Liver (tissue), 9 donors: ENCODE measurements around the gene MGAT3. TPM values are rescaled to one million over a fixed set of nuclear protein-coding genes. Genes with fewer than 3 reads are reported as not detected.

Experiments used
- DNase-seq: peaks from one replicate; pipeline ENCODE4 v3.0.0-alpha.2; 2017; ENCODE audit warnings: low spot score
- H3K27ac ChIP-seq, 2 donors: one replicate each; pipeline ENCODE4 v1.7.0; 2013; ENCODE audit warnings: inconsistent platforms in 2 of 2, low read length in 2 of 2, control low read depth in 1 of 2, low read depth in 1 of 2, mild to moderate bottlenecking in 1 of 2
- H3K27me3 ChIP-seq, 4 donors: one replicate each; pipeline versions ENCODE4 v1.6.1 to v1.7.0; 2013; ENCODE audit warnings: low read length in 3 of 4, inconsistent platforms in 1 of 4, mild to moderate bottlenecking in 1 of 4, moderate library complexity in 1 of 4; ENCODE audit not compliant: control insufficient read depth in 4 of 4, insufficient read depth in 4 of 4
- H3K36me3 ChIP-seq, 4 donors: one replicate each; pipeline versions ENCODE4 v1.6.1 to v1.7.0; 2013; ENCODE audit warnings: low read length in 3 of 4, mild to moderate bottlenecking in 3 of 4, low read depth in 1 of 4, moderate library complexity in 1 of 4; ENCODE audit not compliant: control insufficient read depth in 4 of 4, insufficient read depth in 3 of 4
- H3K4me1 ChIP-seq, 4 donors: one replicate each; pipeline versions ENCODE4 v1.6.1 to v1.7.0; 2013; ENCODE audit warnings: low read length in 3 of 4, mild to moderate bottlenecking in 3 of 4, moderate library complexity in 1 of 4; ENCODE audit not compliant: control insufficient read depth in 4 of 4, insufficient read depth in 4 of 4
- H3K4me3 ChIP-seq, 3 donors: one replicate each; pipeline versions ENCODE4 v1.6.1 to v1.7.0; 2013; ENCODE audit warnings: low read length in 3 of 3, control low read depth in 1 of 3, low read depth in 1 of 3, mild to moderate bottlenecking in 1 of 3
- H3K9ac ChIP-seq, 2 donors: one replicate each; pipeline ENCODE4 v1.7.0; 2013; ENCODE audit warnings: low read length in 2 of 2, mild to moderate bottlenecking in 2 of 2, moderate library complexity in 2 of 2, control low read depth in 1 of 2, low read depth in 1 of 2
- H3K9me3 ChIP-seq, 4 donors: one replicate each; pipeline versions ENCODE4 v1.6.1 to v1.7.0; 2013; ENCODE audit warnings: low read length in 3 of 4; ENCODE audit not compliant: control insufficient read depth in 4 of 4
- EGR1 ChIP-seq, 2 donors: IDR thresholded peaks; 2 replicates each; pipeline ENCODE4 v1.6.1; 2016 to 2018; ENCODE audit warnings: antibody characterized with exemption in 2 of 2, low read depth in 2 of 2
- FOXA1 ChIP-seq: IDR thresholded peaks from 2 replicates; pipeline ENCODE4 v1.6.1; 2016; ENCODE audit warnings: antibody characterized with exemption
- HNF4A ChIP-seq, 2 donors: conservative IDR thresholded peaks; 2 replicates each; pipeline ENCODE4 v1.6.1; 2016; ENCODE audit warnings: antibody characterized with exemption in 2 of 2, mild to moderate bottlenecking in 2 of 2
- NR2F2 ChIP-seq: IDR thresholded peaks from 2 replicates; pipeline ENCODE4 v1.6.1; 2016; ENCODE audit warnings: antibody characterized with exemption
- RAD21 ChIP-seq, 2 donors: IDR thresholded peaks; 2 replicates each; pipeline ENCODE4 v1.6.1; 2016; ENCODE audit warnings: antibody characterized with exemption in 2 of 2, mild to moderate bottlenecking in 2 of 2
- SP1 ChIP-seq: IDR thresholded peaks from 2 replicates; pipeline ENCODE4 v1.6.1; 2018; ENCODE audit warnings: antibody characterized with exemption, mild to moderate bottlenecking
- TAF1 ChIP-seq: conservative IDR thresholded peaks from 2 replicates; pipeline ENCODE4 v1.6.1; 2016; ENCODE audit warnings: antibody characterized with exemption, mild to moderate bottlenecking
- YY1 ChIP-seq: IDR thresholded peaks from 2 replicates; pipeline ENCODE4 v1.6.1; 2016; ENCODE audit warnings: antibody characterized with exemption, mild to moderate bottlenecking
- WGBS: extraction: QIAGEN DNeasy Blood & Tissue Kit; methylation state at CpG from one replicate; pipeline ENCODE4 v1.1.7; 2013; 5-methylcytosine and 5-hydroxymethylcytosine counted together
- polyA plus RNA-seq, 2 donors: library from polyadenylated mRNA; stranded (reverse) in 1 of 2; unstranded in 1 of 2; fragments of 200-250 nt in 1 of 2; fragments of >200 nt in 1 of 2; fragmentation: Nextera tagmentation in 1 of 2; extraction: Ambion mirVana in 1 of 2; gene quantifications; one replicate each; pipeline versions ENCODE4 v1.2.1 to v1.2.3, GENCODE V29; 2013 to 2015
- total RNA-seq, 2 donors: library from RNA; depleted of rRNA; stranded (reverse); fragments of >200 nt; gene quantifications; one replicate each; pipeline ENCODE4 v1.2.3, GENCODE V29; 2014
- TF ChIP-seq, protein P1 (sequence below): IDR thresholded peaks from 2 replicates; pipeline ENCODE4 v1.6.1; 2016; ENCODE audit warnings: antibody characterized with exemption, mild to moderate bottlenecking
- TF ChIP-seq, protein P2 (sequence below): IDR thresholded peaks from 2 replicates; pipeline ENCODE4 v1.6.1; 2016; ENCODE audit warnings: antibody characterized with exemption
- TF ChIP-seq, protein P3 (sequence below): fragments of 150-350 bp; IDR thresholded peaks from 2 replicates; pipeline ENCODE4 v1.5.1; 2017; ENCODE audit warnings: improper control_type of control experiment, low read depth, low read length; ENCODE audit not compliant: missing input control
- TF ChIP-seq, protein P4 (sequence below): IDR thresholded peaks from 2 replicates; pipeline ENCODE4 v1.6.1; 2016; ENCODE audit warnings: antibody characterized with exemption
- donor health status: healthy.
- donor health status: healthy.
- donor health status: healthy.
- donor health status: healthy.
- donor health status: healthy.

The MGAT3 gene
- total and polyA plus RNA-seq, 4 donors: 0.03 to 7.6 (median 0.10) TPM

DNA sequence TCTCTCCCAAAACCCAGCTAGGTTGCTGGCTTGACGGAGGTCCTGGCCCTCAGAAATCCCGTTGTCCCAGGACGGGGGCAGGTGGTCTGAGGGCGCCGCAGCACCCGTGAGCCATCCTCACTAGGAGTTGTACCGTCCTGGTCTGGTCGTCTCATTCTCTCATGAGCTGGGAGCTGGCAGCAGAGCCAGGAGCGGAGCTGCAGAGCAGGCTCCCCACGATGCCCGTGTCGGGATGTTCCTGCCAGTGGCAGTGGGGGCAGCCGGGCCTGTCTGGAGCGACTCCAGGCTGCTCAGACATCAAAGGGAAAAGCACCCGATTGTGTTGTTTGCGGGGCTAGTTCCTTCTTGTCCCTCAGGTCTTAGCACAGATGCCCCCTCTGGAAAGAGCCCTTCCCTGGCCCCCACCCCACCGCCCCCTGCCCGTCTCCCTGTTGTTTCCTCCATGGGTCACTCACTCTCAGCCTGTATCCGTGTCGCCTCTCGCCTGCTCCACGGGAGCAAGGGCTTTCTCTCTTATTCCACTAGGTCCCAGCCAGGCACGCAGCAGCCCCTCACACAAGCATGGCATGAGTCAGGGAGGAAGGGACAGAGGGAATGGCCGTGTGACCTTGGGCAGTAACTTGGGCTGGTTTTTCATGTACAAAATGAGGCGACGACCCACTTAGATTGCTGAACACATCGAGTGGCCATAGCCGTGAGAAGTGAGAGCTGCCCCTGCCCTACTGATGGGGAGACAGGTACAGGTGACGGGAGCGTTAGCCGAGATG is 23.2 kb upstream of the MGAT3 start:
- peaks cover 8 to 27% (median 13%) of the 10 kb centered on the region in 4 donors for H3K36me3 ChIP-seq
- peaks cover 3 to 7% (median 6%) of the 10 kb centered on the region in 4 donors for H3K4me1 ChIP-seq
- H3K4me3 ChIP-seq: no peak overlapping the region
- H3K27me3 ChIP-seq: no peaks in the 10 kb centered on the region
- 92% methylated on average over 31 of the region's 31 CpGs for WGBS
- no peaks in the 10 kb centered on the region for H3K9me3 ChIP-seq
- no peak overlapping the region for H3K27ac ChIP-seq
- TF ChIP-seq HNF4A (conservative IDR thresholded peaks at IDR 0.05): no peak
- no peak for TF ChIP-seq EGR1 (IDR thresholded peaks at IDR 0.05; ENCODE audit: low read depth in 2 of 2)
- H3K9ac ChIP-seq: no peak overlapping the region
- DNase-seq: no peak

DNA sequence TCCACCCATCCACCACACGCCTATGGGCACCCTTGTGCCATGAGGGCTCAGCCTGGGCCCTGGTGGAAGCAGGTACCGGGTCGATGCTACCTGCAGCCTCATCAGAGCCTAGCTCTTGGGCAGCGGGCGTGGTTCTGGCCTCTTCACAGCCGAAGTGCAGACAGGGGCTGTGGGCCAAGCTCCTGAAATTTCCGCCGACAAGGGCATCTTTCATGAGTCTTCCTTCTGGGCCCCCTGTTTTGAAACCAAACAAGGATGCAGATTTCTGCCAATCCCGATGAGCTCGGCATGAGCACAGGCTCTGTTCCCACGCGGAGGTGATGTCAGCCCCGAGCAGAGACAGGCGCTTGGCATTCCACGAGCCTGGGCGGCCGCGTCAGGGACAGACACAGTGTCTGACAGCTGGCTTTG is 22.6 kb upstream of the MGAT3 start:
- no peak for TF ChIP-seq FOXA1
- no peak for TF ChIP-seq SP1
- TF ChIP-seq, protein P1, sequence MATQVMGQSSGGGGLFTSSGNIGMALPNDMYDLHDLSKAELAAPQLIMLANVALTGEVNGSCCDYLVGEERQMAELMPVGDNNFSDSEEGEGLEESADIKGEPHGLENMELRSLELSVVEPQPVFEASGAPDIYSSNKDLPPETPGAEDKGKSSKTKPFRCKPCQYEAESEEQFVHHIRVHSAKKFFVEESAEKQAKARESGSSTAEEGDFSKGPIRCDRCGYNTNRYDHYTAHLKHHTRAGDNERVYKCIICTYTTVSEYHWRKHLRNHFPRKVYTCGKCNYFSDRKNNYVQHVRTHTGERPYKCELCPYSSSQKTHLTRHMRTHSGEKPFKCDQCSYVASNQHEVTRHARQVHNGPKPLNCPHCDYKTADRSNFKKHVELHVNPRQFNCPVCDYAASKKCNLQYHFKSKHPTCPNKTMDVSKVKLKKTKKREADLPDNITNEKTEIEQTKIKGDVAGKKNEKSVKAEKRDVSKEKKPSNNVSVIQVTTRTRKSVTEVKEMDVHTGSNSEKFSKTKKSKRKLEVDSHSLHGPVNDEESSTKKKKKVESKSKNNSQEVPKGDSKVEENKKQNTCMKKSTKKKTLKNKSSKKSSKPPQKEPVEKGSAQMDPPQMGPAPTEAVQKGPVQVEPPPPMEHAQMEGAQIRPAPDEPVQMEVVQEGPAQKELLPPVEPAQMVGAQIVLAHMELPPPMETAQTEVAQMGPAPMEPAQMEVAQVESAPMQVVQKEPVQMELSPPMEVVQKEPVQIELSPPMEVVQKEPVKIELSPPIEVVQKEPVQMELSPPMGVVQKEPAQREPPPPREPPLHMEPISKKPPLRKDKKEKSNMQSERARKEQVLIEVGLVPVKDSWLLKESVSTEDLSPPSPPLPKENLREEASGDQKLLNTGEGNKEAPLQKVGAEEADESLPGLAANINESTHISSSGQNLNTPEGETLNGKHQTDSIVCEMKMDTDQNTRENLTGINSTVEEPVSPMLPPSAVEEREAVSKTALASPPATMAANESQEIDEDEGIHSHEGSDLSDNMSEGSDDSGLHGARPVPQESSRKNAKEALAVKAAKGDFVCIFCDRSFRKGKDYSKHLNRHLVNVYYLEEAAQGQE: no peak
- TF ChIP-seq YY1: no peak
- no peak for TF ChIP-seq TAF1
- TF ChIP-seq, protein P2, sequence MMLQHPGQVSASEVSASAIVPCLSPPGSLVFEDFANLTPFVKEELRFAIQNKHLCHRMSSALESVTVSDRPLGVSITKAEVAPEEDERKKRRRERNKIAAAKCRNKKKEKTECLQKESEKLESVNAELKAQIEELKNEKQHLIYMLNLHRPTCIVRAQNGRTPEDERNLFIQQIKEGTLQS: no peak
- TF ChIP-seq, protein P3, sequence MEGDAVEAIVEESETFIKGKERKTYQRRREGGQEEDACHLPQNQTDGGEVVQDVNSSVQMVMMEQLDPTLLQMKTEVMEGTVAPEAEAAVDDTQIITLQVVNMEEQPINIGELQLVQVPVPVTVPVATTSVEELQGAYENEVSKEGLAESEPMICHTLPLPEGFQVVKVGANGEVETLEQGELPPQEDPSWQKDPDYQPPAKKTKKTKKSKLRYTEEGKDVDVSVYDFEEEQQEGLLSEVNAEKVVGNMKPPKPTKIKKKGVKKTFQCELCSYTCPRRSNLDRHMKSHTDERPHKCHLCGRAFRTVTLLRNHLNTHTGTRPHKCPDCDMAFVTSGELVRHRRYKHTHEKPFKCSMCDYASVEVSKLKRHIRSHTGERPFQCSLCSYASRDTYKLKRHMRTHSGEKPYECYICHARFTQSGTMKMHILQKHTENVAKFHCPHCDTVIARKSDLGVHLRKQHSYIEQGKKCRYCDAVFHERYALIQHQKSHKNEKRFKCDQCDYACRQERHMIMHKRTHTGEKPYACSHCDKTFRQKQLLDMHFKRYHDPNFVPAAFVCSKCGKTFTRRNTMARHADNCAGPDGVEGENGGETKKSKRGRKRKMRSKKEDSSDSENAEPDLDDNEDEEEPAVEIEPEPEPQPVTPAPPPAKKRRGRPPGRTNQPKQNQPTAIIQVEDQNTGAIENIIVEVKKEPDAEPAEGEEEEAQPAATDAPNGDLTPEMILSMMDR: no peak
- no peak for TF ChIP-seq HNF4A (conservative IDR thresholded peaks at IDR 0.05)
- no peak for TF ChIP-seq RAD21 (IDR thresholded peaks at IDR 0.05)
- TF ChIP-seq EGR1 (IDR thresholded peaks at IDR 0.05; ENCODE audit: low read depth in 2 of 2): no peak
- TF ChIP-seq NR2F2: no peak
- TF ChIP-seq, protein P4, sequence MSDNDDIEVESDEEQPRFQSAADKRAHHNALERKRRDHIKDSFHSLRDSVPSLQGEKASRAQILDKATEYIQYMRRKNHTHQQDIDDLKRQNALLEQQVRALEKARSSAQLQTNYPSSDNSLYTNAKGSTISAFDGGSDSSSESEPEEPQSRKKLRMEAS: no peak
- Histone ChIP-seq H3K27ac (no peak overlapping the region), H3K9ac (no peak overlapping the region), H3K9me3 (no peaks in the 10 kb centered on the region), H3K27me3 (no peaks in the 10 kb centered on the region), H3K36me3 (peaks cover 6 to 26% (median 9%) of the 10 kb centered on the region in 4 donors), H3K4me1 (peaks cover 3 to 7% (median 6%) of the 10 kb centered on the region in 4 donors), H3K4me3 (no peak overlapping the region)
- DNase-seq: no peak
- WGBS: 91% methylated on average over 18 of the region's 18 CpGs
